Tibial nerve (tissue), 4 donors: ENCODE measurements around the gene SNTB2.

ENCODE experiments used
- EP300 ChIP-seq, 2 donors: sonication (generic); formaldehyde crosslinking; IDR thresholded peaks; one replicate each; pipeline ENCODE4 v1.6.1; 2017; ENCODE audit warnings: antibody characterized with exemption in 2 of 2, mild to moderate bottlenecking in 1 of 2
- POLR2A ChIP-seq, 2 donors: fragments of 450-650 bp; IDR thresholded peaks; one replicate each; pipeline ENCODE4 v1.6.1; 2017; ENCODE audit warnings: antibody characterized with exemption in 2 of 2, mild to moderate bottlenecking in 2 of 2, moderate library complexity in 2 of 2
- TF ChIP-seq, protein P1 (sequence below), 5 experiments: fragments of 200-600 bp in 3 of 5; fragments of 450-650 bp in 2 of 5; sonication (generic) in 3 of 5; IDR thresholded peaks; one replicate each; pipeline ENCODE4 v1.5.1; 2016 to 2019; ENCODE audit warnings: antibody characterized with exemption in 5 of 5, mild to moderate bottlenecking in 3 of 5, moderate library complexity in 2 of 5

DNA sequence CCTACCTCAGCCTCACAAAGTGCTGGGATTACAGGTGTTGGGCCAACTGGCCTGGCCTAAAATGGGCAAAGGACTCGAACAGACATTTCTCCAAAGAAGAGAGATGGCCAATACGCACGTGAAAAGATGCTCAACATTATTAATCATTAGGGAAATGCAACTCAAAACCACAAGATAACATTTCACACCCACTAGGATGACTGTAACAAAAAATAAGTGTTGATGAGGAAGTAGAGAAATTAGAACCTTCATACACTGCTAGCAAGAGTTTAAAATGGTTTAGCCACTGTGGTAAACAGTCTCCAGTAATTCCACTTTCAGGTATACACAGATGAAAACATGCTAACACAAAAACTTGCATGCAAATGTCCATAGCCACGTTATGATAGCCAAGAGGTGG, 159.0 kb downstream of the SNTB2 start:
- TF ChIP-seq, protein P1, sequence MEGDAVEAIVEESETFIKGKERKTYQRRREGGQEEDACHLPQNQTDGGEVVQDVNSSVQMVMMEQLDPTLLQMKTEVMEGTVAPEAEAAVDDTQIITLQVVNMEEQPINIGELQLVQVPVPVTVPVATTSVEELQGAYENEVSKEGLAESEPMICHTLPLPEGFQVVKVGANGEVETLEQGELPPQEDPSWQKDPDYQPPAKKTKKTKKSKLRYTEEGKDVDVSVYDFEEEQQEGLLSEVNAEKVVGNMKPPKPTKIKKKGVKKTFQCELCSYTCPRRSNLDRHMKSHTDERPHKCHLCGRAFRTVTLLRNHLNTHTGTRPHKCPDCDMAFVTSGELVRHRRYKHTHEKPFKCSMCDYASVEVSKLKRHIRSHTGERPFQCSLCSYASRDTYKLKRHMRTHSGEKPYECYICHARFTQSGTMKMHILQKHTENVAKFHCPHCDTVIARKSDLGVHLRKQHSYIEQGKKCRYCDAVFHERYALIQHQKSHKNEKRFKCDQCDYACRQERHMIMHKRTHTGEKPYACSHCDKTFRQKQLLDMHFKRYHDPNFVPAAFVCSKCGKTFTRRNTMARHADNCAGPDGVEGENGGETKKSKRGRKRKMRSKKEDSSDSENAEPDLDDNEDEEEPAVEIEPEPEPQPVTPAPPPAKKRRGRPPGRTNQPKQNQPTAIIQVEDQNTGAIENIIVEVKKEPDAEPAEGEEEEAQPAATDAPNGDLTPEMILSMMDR (IDR thresholded peaks at IDR 0.05), result no peak
- no peak for TF ChIP-seq EP300 (IDR thresholded peaks at IDR 0.05)
- no peak for TF ChIP-seq POLR2A (IDR thresholded peaks at IDR 0.05)
